ENCODE data around the gene CXCR4.

- TF ChIP-seq CTCF (conservative IDR thresholded peaks at IDR 0.05; ENCODE audit: low read depth, low read length) (no peak), FOS (IDR thresholded peaks at IDR 0.05; ENCODE audit: low read depth, low read length) (no peak), MAFK (IDR thresholded peaks at IDR 0.05; ENCODE audit: low read depth, low read length) (no peak), RCOR1 (IDR thresholded peaks at IDR 0.05; ENCODE audit: insufficient replicate concordance, low read length) (no peak), POLR2A (IDR thresholded peaks at IDR 0.05; ENCODE audit: low read depth, low read length) (no peak), SMC3 (IDR thresholded peaks at IDR 0.05; ENCODE audit: low read depth, low read length) (no peak), CHD1 (IDR thresholded peaks at IDR 0.05; ENCODE audit: low read depth, low read length) (no peak), RAD21 (IDR thresholded peaks at IDR 0.05; ENCODE audit: low read length) (no peak), MAZ (IDR thresholded peaks at IDR 0.05; ENCODE audit: borderline replicate concordance, low read depth, low read length) (no peak), NFE2L2 (IDR thresholded peaks at IDR 0.05; ENCODE audit: low read depth, low read length) (no peak), CEBPB (IDR thresholded peaks at IDR 0.05; ENCODE audit: low read depth, low read length) (no peak), MXI1 (IDR thresholded peaks at IDR 0.05; ENCODE audit: borderline replicate concordance, low read depth, low read length) (no peak), ELK1 (IDR thresholded peaks at IDR 0.05; ENCODE audit: borderline replicate concordance, low read depth, low read length) (no peak), BHLHE40 (IDR thresholded peaks at IDR 0.05; ENCODE audit: low read depth, low read length) (no peak)
Measured at GRCh38 chr2:136154384-136154783, 36.4 kb upstream of the CXCR4 start.
